HEK293 (cell line): ENCODE measurements around the gene C22orf39.

Experiments used
- KLF7 ChIP-seq: fragments of 450-650 bp; formaldehyde crosslinking; IDR thresholded peaks from 2 replicates; pipeline ENCODE4 v1.5.1; 2016; ENCODE audit warnings: missing biosample characterization, missing genetic modification characterization, borderline replicate concordance
- OVOL3 ChIP-seq: fragments of 450-650 bp; formaldehyde crosslinking; IDR thresholded peaks from 2 replicates; pipeline ENCODE4 v1.5.1; 2016; ENCODE audit warnings: missing biosample characterization, missing genetic modification characterization
- SALL2 ChIP-seq: fragments of 450-650 bp; formaldehyde crosslinking; IDR thresholded peaks from 2 replicates; pipeline ENCODE4 v1.5.0; 2017; ENCODE audit warnings: missing biosample characterization, mild to moderate bottlenecking, missing genetic modification characterization, borderline replicate concordance
- SCRT2 ChIP-seq: fragments of 450-650 bp; formaldehyde crosslinking; IDR thresholded peaks from 2 replicates; pipeline ENCODE4 v1.5.1; 2016; ENCODE audit warnings: missing biosample characterization, missing genetic modification characterization
- WT1 ChIP-seq: fragments of 450-650 bp; formaldehyde crosslinking; IDR thresholded peaks from 2 replicates; pipeline ENCODE4 v1.5.1; 2016; ENCODE audit warnings: missing biosample characterization, missing genetic modification characterization
- YY1 ChIP-seq: fragments of 450-650 bp; formaldehyde crosslinking; IDR thresholded peaks from 2 replicates; pipeline ENCODE4 v1.5.1; 2018; ENCODE audit warnings: missing biosample characterization, missing genetic modification characterization
- YY2 ChIP-seq: fragments of 450-650 bp; formaldehyde crosslinking; IDR thresholded peaks from 2 replicates; pipeline ENCODE4 v1.5.1; 2016; ENCODE audit warnings: missing biosample characterization, missing genetic modification characterization
- ZBTB26 ChIP-seq: fragments of 450-650 bp; formaldehyde crosslinking; optimal IDR thresholded peaks from 2 replicates; pipeline ENCODE3; 2016; ENCODE audit warnings: missing biosample characterization, mild to moderate bottlenecking, missing genetic modification characterization
- ZBTB44 ChIP-seq: fragments of 450-650 bp; IDR thresholded peaks from 2 replicates; pipeline ENCODE4 v1.5.1; 2018; ENCODE audit warnings: missing biosample characterization, mild to moderate bottlenecking, missing genetic modification characterization
- ZBTB49 ChIP-seq: fragments of 450-650 bp; formaldehyde crosslinking; IDR thresholded peaks from 2 replicates; pipeline ENCODE4 v1.5.1; 2016; ENCODE audit warnings: missing biosample characterization, missing genetic modification characterization, low read depth
- ZFHX2 ChIP-seq: fragments of 450-650 bp; formaldehyde crosslinking; conservative IDR thresholded peaks from 2 replicates; pipeline ENCODE4 v1.5.1; 2016; ENCODE audit warnings: missing biosample characterization, missing genetic modification characterization
- ZFP41 ChIP-seq: fragments of 450-650 bp; formaldehyde crosslinking; IDR thresholded peaks from 2 replicates; pipeline ENCODE4 v1.5.1; 2016; ENCODE audit warnings: missing biosample characterization, missing genetic modification characterization, borderline replicate concordance
- ZNF114 ChIP-seq: fragments of 450-650 bp; formaldehyde crosslinking; IDR thresholded peaks from 2 replicates; pipeline ENCODE4 v1.5.0; 2017; ENCODE audit warnings: missing biosample characterization, missing genetic modification characterization
- ZNF174 ChIP-seq: fragments of 450-650 bp; formaldehyde crosslinking; IDR thresholded peaks from 2 replicates; pipeline ENCODE4 v1.5.0; 2017; ENCODE audit warnings: missing biosample characterization, mild to moderate bottlenecking, missing genetic modification characterization
- ZNF221 ChIP-seq: fragments of 450-650 bp; formaldehyde crosslinking; IDR thresholded peaks from 2 replicates; pipeline ENCODE4 v1.5.1; 2017; ENCODE audit warnings: missing biosample characterization, missing genetic modification characterization, borderline replicate concordance
- ZNF24 ChIP-seq: fragments of 450-650 bp; formaldehyde crosslinking; IDR thresholded peaks from 2 replicates; pipeline ENCODE4 v1.5.1; 2016; ENCODE audit warnings: missing biosample characterization, missing genetic modification characterization
- ZNF266 ChIP-seq: fragments of 450-650 bp; formaldehyde crosslinking; IDR thresholded peaks from 2 replicates; pipeline ENCODE4 v1.5.1; 2016; ENCODE audit warnings: missing biosample characterization, missing genetic modification characterization, low read depth
- ZNF37A ChIP-seq: fragments of 450-650 bp; IDR thresholded peaks from 2 replicates; pipeline ENCODE4 v1.5.1; 2018; ENCODE audit warnings: missing biosample characterization, missing genetic modification characterization
- ZNF398 ChIP-seq: fragments of 450-650 bp; formaldehyde crosslinking; IDR thresholded peaks from 2 replicates; pipeline ENCODE4 v1.5.1; 2017; ENCODE audit warnings: missing biosample characterization, missing genetic modification characterization
- ZNF530 ChIP-seq: fragments of 450-650 bp; formaldehyde crosslinking; IDR thresholded peaks from 2 replicates; pipeline ENCODE4 v1.5.1; 2016; ENCODE audit warnings: low read depth, missing biosample characterization, missing genetic modification characterization
- ZNF558 ChIP-seq: fragments of 450-650 bp; formaldehyde crosslinking; IDR thresholded peaks from 2 replicates; pipeline ENCODE4 v1.5.1; 2016; ENCODE audit warnings: missing biosample characterization, missing genetic modification characterization
- ZNF561 ChIP-seq: fragments of 450-650 bp; IDR thresholded peaks from 2 replicates; pipeline ENCODE4 v1.5.1; 2018; ENCODE audit warnings: missing biosample characterization, missing genetic modification characterization, borderline replicate concordance
- ZNF596 ChIP-seq: fragments of 450-650 bp; IDR thresholded peaks from 2 replicates; pipeline ENCODE4 v1.5.0; 2018; ENCODE audit warnings: missing biosample characterization, mild to moderate bottlenecking, missing genetic modification characterization, moderate library complexity
- ZNF626 ChIP-seq: fragments of 450-650 bp; sonication (Bioruptor Pico); formaldehyde crosslinking; IDR thresholded peaks from 2 replicates; pipeline ENCODE4 v1.5.1; 2018; ENCODE audit warnings: missing biosample characterization, missing genetic modification characterization, inconsistent platforms
- ZNF629 ChIP-seq: fragments of 450-650 bp; formaldehyde crosslinking; IDR thresholded peaks from 2 replicates; pipeline ENCODE4 v1.5.1; 2017; ENCODE audit warnings: missing biosample characterization, missing genetic modification characterization
- ZNF658 ChIP-seq: fragments of 450-650 bp; formaldehyde crosslinking; IDR thresholded peaks from 2 replicates; pipeline ENCODE4; 2016; ENCODE audit warnings: missing biosample characterization, missing genetic modification characterization
- ZNF76 ChIP-seq: fragments of 450-650 bp; formaldehyde crosslinking; IDR thresholded peaks from 2 replicates; pipeline ENCODE4; 2016; ENCODE audit warnings: low read depth, missing biosample characterization, missing genetic modification characterization, borderline replicate concordance
- ZNF785 ChIP-seq: fragments of 450-650 bp; formaldehyde crosslinking; IDR thresholded peaks from 2 replicates; pipeline ENCODE4 v1.5.1; 2016; ENCODE audit warnings: missing biosample characterization, missing genetic modification characterization
- ZNF791 ChIP-seq: fragments of 450-650 bp; formaldehyde crosslinking; IDR thresholded peaks from 2 replicates; pipeline ENCODE4 v1.5.1; 2016; ENCODE audit warnings: missing biosample characterization, missing genetic modification characterization
- ZSCAN18 ChIP-seq: fragments of 450-650 bp; formaldehyde crosslinking; IDR thresholded peaks from 2 replicates; pipeline ENCODE4 v1.5.1; 2016; ENCODE audit warnings: missing biosample characterization, missing genetic modification characterization
- ZSCAN4 ChIP-seq: fragments of 450-650 bp; formaldehyde crosslinking; IDR thresholded peaks from 2 replicates; pipeline ENCODE4 v1.5.1; 2017; ENCODE audit warnings: missing biosample characterization, missing genetic modification characterization

The C22orf39 gene

GRCh38 chr22:19447330-19448075 lies at the start of gene C22orf39 (continued):
- TF ChIP-seq ZNF398 (tag by site-specific recombination) (no peak), ZNF791 (no peak), ZNF174 (tag by site-specific recombination) (no peak), YY2 (tag by site-specific recombination) (peak; percentile 82), ZNF558 (tag by site-specific recombination) (no peak), ZNF221 (tag by site-specific recombination) (no peak), OVOL3 (peak; percentile 55; the same call in 1 of the 2 replicates), ZFP41 (tag by site-specific recombination) (no peak), SCRT2 (tag by site-specific recombination) (no peak), KLF7 (no peak), YY1 (tag by site-specific recombination) (peak; percentile 83), ZNF37A (no peak), ZBTB44 (tag by site-specific recombination) (no peak), ZNF785 (tag by site-specific recombination) (no peak), WT1 (tag by site-specific recombination) (0 out of 2 replicates have a peak, but pooled peaks have one; percentile 14), ZBTB49 (tag by site-specific recombination) (no peak), ZNF530 (tag by site-specific recombination) (no peak), ZNF596 (tag by site-specific recombination) (peak; percentile 29; the same call in 1 of the 2 replicates), ZSCAN18 (no peak), SALL2 (tag by site-specific recombination) (no peak), ZNF114 (tag by site-specific recombination) (no peak), ZFHX2 (no peak), ZNF76 (tag by site-specific recombination) (peak; percentile 81; the same call in 1 of the 2 replicates), ZNF266 (no peak), ZBTB26 (peak; percentile 94), ZNF626 (tag by site-specific recombination) (no peak), ZNF24 (0 out of 2 replicates have a peak, but pooled peaks have one; percentile 61), ZNF658 (no peak), ZSCAN4 (no peak), ZNF561 (tag by site-specific recombination) (0 out of 2 replicates have a peak, but pooled peaks have one; percentile 35), ZNF629 (tag by site-specific recombination) (peak; percentile 72)
